ENCODE results near the gene PEX19. TPM values are rescaled to one million over a fixed set of nuclear protein-coding genes. Genes with fewer than 3 reads are reported as not detected.

PEX19 gene
- 10 to 100 TPM; 48.8 to 49.8 TPM for total RNA-seq

- ChIA-PET CTCF (interaction anchor here (0.6 to 1.2 kb wide), 10 partner anchors 24 to 806 kb away, joined by 3 to 5 read pairs (median 3); no protein-coding TSS in a partner anchor), POLR2A (interaction anchor here (0.9 kb wide), 1 partner anchor 23 kb away, joined by 3 read pairs; the partner anchor contains the start of gene DCAF8)
- Mint-ChIP-seq H3K9me3 (no peaks in the 10 kb centered on the region), H3K4me3 (peak within 1 kb of the TSS; percentile 91), H3K27ac (peak within 1 kb of the TSS; percentile 90), H3K4me1 (peaks cover 18% of the 10 kb centered on the region), H3K27me3 (no peaks in the 10 kb centered on the region), H3K36me3 (ENCODE audit: low read depth) (peaks cover 34% of the 10 kb centered on the region)
- DNase-seq: peak; percentile 95
Measured at GRCh38 chr1:160284782-160285344, at the start of gene PEX19. PEX19 (minus strand) TSS chr1:160285133; CDS start chr1:160285124, 9 bp downstream.

GRCh38 chr1:160332516-160332915 lies 47.6 kb upstream of the PEX19 start:
- Mint-ChIP-seq H3K27me3 (no peaks in the 10 kb centered on the region), H3K36me3 (ENCODE audit: low read depth) (peaks cover 58% of the 10 kb centered on the region), H3K9me3 (no peaks in the 10 kb centered on the region), H3K4me1 (no peaks in the 10 kb centered on the region), H3K27ac (no peak overlapping the region), H3K4me3 (no peak overlapping the region)
- DNase-seq: no peak
- ChIA-PET CTCF (interaction anchor here (0.8 to 1.3 kb wide), 2 partner anchors 10 to 68 kb away, joined by 3 read pairs; no protein-coding TSS in a partner anchor), POLR2A (no interaction called here)

- no peaks in the 10 kb centered on the region for H3K4me1 Mint-ChIP-seq
- DNase-seq: no peak
- H3K27me3 Mint-ChIP-seq: no peaks in the 10 kb centered on the region
- H3K9me3 Mint-ChIP-seq: no peaks in the 10 kb centered on the region
- no peak overlapping the region for H3K4me3 Mint-ChIP-seq
- H3K36me3 Mint-ChIP-seq (ENCODE audit: low read depth): peaks cover 62% of the 10 kb centered on the region
- CTCF ChIA-PET: interaction anchor here (1.0 to 2.3 kb wide), 3 partner anchors 10 to 38 kb away, joined by 3 to 8 read pairs (median 3); no protein-coding TSS in a partner anchor
- POLR2A ChIA-PET: no interaction called here
- no peak overlapping the region for H3K27ac Mint-ChIP-seq
Measured at GRCh38 chr1:160330119-160330518, 45.2 kb upstream of the PEX19 start.

GRCh38 chr1:160328184-160328583 lies 43.3 kb upstream of the PEX19 start:
- peaks cover 58% of the 10 kb centered on the region for H3K36me3 Mint-ChIP-seq (ENCODE audit: low read depth)
- H3K9me3 Mint-ChIP-seq: no peaks in the 10 kb centered on the region
- no peak overlapping the region for H3K4me3 Mint-ChIP-seq
- no peaks in the 10 kb centered on the region for H3K4me1 Mint-ChIP-seq
- POLR2A ChIA-PET: interaction anchor here (0.5 kb wide), 1 partner anchor 66 kb away, joined by 4 read pairs; the partner anchor contains the start of gene DCAF8
- CTCF ChIA-PET: interaction anchor here (2.3 kb wide), 1 partner anchor 36 kb away, joined by 8 read pairs; no protein-coding TSS in a partner anchor
- H3K27ac Mint-ChIP-seq: no peak overlapping the region
- no peaks in the 10 kb centered on the region for H3K27me3 Mint-ChIP-seq
- DNase-seq: no peak

GRCh38 chr1:160326418-160326817 lies 41.5 kb upstream of the PEX19 start:
- ChIA-PET CTCF (interaction anchor here (0.7 to 1.5 kb wide), 3 partner anchors 11 to 35 kb away, joined by 3 read pairs; no protein-coding TSS in a partner anchor), POLR2A (no interaction called here)
- Mint-ChIP-seq H3K27me3 (no peaks in the 10 kb centered on the region), H3K36me3 (ENCODE audit: low read depth) (peaks cover 60% of the 10 kb centered on the region), H3K4me1 (no peaks in the 10 kb centered on the region), H3K27ac (no peak overlapping the region), H3K4me3 (no peak overlapping the region), H3K9me3 (no peaks in the 10 kb centered on the region)
- no peak for DNase-seq

- DNase-seq: no peak
- POLR2A ChIA-PET: no interaction called here
- no peak overlapping the region for H3K4me3 Mint-ChIP-seq
- H3K27me3 Mint-ChIP-seq: no peaks in the 10 kb centered on the region
- peaks cover 3% of the 10 kb centered on the region for H3K4me1 Mint-ChIP-seq
- no peak overlapping the region for H3K27ac Mint-ChIP-seq
- CTCF ChIA-PET: no interaction called here
- peaks cover 61% of the 10 kb centered on the region for H3K36me3 Mint-ChIP-seq (ENCODE audit: low read depth)
- no peaks in the 10 kb centered on the region for H3K9me3 Mint-ChIP-seq
Measured at GRCh38 chr1:160325252-160325651, 40.3 kb upstream of the PEX19 start.

GRCh38 chr1:160322831-160323230 lies 37.9 kb upstream of the PEX19 start:
- Mint-ChIP-seq H3K4me1 (peaks cover 14% of the 10 kb centered on the region), H3K36me3 (ENCODE audit: low read depth) (peaks cover 63% of the 10 kb centered on the region), H3K27ac (no peak overlapping the region), H3K27me3 (no peaks in the 10 kb centered on the region), H3K9me3 (peaks cover 2% of the 10 kb centered on the region), H3K4me3 (no peak overlapping the region)
- ChIA-PET CTCF (interaction anchor here (1.0 kb wide), 1 partner anchor 21 kb away, joined by 4 read pairs; no protein-coding TSS in a partner anchor), POLR2A (no interaction called here)
- DNase-seq: no peak

GRCh38 chr1:160315359-160315758 lies 30.4 kb upstream of the PEX19 start:
- CTCF ChIA-PET: interaction anchor here (1.5 kb wide), 1 partner anchor 30 kb away, joined by 3 read pairs; the partner anchor contains the start of gene PEX19
- POLR2A ChIA-PET: no interaction called here

GRCh38 chr1:160309571-160309970 lies 24.6 kb upstream of the PEX19 start:
- ChIA-PET POLR2A (no interaction called here), CTCF (interaction anchor here (1.1 to 1.6 kb wide), 2 partner anchors 18 to 30 kb away, joined by 3 to 4 read pairs; no protein-coding TSS in a partner anchor)
- Mint-ChIP-seq H3K27me3 (no peaks in the 10 kb centered on the region), H3K9me3 (no peaks in the 10 kb centered on the region), H3K36me3 (ENCODE audit: low read depth) (peaks cover 60% of the 10 kb centered on the region), H3K27ac (no peak overlapping the region), H3K4me3 (no peak overlapping the region), H3K4me1 (no peaks in the 10 kb centered on the region)
- no peak for DNase-seq

More at GRCh38 chr1:160315359-160315758, 30.4 kb upstream of the PEX19 start:
- Mint-ChIP-seq H3K36me3 (ENCODE audit: low read depth) (peaks cover 78% of the 10 kb centered on the region), H3K27me3 (no peaks in the 10 kb centered on the region), H3K4me3 (no peak overlapping the region), H3K4me1 (peaks cover 27% of the 10 kb centered on the region), H3K9me3 (peaks cover 12% of the 10 kb centered on the region), H3K27ac (no peak overlapping the region)
- DNase-seq: no peak

- Mint-ChIP-seq H3K9me3 (no peaks in the 10 kb centered on the region), H3K27me3 (no peaks in the 10 kb centered on the region), H3K27ac (no peak overlapping the region), H3K4me3 (no peak overlapping the region), H3K36me3 (ENCODE audit: low read depth) (peaks cover 59% of the 10 kb centered on the region), H3K4me1 (no peaks in the 10 kb centered on the region)
- DNase-seq: no peak
- CTCF ChIA-PET: interaction anchor here (1.2 to 1.6 kb wide), 2 partner anchors 18 to 24 kb away, joined by 3 to 4 read pairs; no protein-coding TSS in a partner anchor
- POLR2A ChIA-PET: no interaction called here
Measured at GRCh38 chr1:160309185-160309557, 24.2 kb upstream of the PEX19 start.

GRCh38 chr1:160308451-160309184 lies 23.7 kb upstream of the PEX19 start:
- Mint-ChIP-seq H3K4me3 (no peak overlapping the region), H3K4me1 (no peaks in the 10 kb centered on the region), H3K9me3 (no peaks in the 10 kb centered on the region), H3K27ac (no peak overlapping the region), H3K36me3 (ENCODE audit: low read depth) (peaks cover 56% of the 10 kb centered on the region), H3K27me3 (no peaks in the 10 kb centered on the region)
- ChIA-PET POLR2A (no interaction called here), CTCF (interaction anchor here (0.6 to 1.2 kb wide), 3 partner anchors 17 to 182 kb away, joined by 3 to 4 read pairs (median 3); no protein-coding TSS in a partner anchor)
- no peak for DNase-seq

- H3K36me3 Mint-ChIP-seq (ENCODE audit: low read depth): peaks cover 55% of the 10 kb centered on the region
- no peak overlapping the region for H3K27ac Mint-ChIP-seq
- no peaks in the 10 kb centered on the region for H3K9me3 Mint-ChIP-seq
- POLR2A ChIA-PET: no interaction called here
- no peak for DNase-seq
- no peaks in the 10 kb centered on the region for H3K27me3 Mint-ChIP-seq
- CTCF ChIA-PET: interaction anchor here (0.8 to 1.4 kb wide), 2 partner anchors 19 to 44 kb away, joined by 3 read pairs; no protein-coding TSS in a partner anchor
- H3K4me1 Mint-ChIP-seq: no peaks in the 10 kb centered on the region
- H3K4me3 Mint-ChIP-seq: no peak overlapping the region
Measured at GRCh38 chr1:160307118-160307791, 22.3 kb upstream of the PEX19 start.

Data from activated CD4-positive, alpha-beta T cell treated with anti-CD3 and anti-CD28 coated beads, Interleukin-2, amount 10 ng/mL, durations not matched to agents 7 days and 5 days (primary cell).